C4-2B (cell line): ENCODE results near the gene OSBP2.

ENCODE experiments used
- ZFX ChIP-seq: fragments of 450-650 bp; IDR thresholded peaks from 2 replicates; pipeline ENCODE4 v1.6.1; 2017
- TF ChIP-seq, protein P1 (sequence below): fragments of 450-650 bp; conservative IDR thresholded peaks from 2 replicates; pipeline ENCODE4 v1.5.1; 2017; ENCODE audit warnings: mild to moderate bottlenecking

DNA sequence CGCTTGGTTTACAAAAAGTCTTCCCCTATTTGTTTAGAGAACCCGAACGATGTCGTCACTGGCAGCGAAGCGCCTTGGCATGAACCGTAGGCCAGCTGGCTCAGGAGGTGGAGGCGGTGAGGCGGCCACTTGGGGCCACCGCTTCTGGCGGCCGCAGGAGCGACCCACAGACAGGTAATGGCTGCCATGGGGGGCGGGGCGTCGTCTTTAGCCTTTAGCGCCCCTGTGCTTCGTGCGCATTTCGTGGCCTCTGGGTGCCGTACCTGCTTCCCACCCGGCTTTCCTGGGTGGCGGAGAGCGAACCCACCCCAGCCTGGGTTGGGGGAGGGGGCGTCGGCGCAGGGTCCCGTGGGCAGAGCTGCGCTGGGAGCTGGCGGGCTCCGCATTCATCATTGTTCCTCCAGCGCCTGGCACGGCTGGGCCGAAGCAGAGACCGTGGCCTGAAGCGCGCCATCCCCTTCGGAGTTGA, 469 bp upstream of the OSBP2 start:
- TF ChIP-seq, protein P1, sequence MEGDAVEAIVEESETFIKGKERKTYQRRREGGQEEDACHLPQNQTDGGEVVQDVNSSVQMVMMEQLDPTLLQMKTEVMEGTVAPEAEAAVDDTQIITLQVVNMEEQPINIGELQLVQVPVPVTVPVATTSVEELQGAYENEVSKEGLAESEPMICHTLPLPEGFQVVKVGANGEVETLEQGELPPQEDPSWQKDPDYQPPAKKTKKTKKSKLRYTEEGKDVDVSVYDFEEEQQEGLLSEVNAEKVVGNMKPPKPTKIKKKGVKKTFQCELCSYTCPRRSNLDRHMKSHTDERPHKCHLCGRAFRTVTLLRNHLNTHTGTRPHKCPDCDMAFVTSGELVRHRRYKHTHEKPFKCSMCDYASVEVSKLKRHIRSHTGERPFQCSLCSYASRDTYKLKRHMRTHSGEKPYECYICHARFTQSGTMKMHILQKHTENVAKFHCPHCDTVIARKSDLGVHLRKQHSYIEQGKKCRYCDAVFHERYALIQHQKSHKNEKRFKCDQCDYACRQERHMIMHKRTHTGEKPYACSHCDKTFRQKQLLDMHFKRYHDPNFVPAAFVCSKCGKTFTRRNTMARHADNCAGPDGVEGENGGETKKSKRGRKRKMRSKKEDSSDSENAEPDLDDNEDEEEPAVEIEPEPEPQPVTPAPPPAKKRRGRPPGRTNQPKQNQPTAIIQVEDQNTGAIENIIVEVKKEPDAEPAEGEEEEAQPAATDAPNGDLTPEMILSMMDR = no peak
- no peak for TF ChIP-seq ZFX
